Pancreas (tissue), 10 donors: ENCODE results near the gene CCDC184. TPM values are rescaled to one million over a fixed set of nuclear protein-coding genes. Genes with fewer than 3 reads are reported as not detected.
"Not testable (repeated sequence)": the region's sequence is repeated elsewhere in the genome, so short reads cannot be mapped to it uniquely, and the experiment has no call there.

Experiments used
- ATAC-seq, 4 donors: fragments of 200-7000 bp; cut with Tn5 transposase; one replicate each; pipeline versions ENCODE4 v1.8.0 to v1.9.1; 2020; ENCODE audit warnings: mild to moderate bottlenecking in 4 of 4, moderate library complexity in 4 of 4
- DNase-seq, 6 donors: peaks; one replicate each; pipeline ENCODE4 v3.0.0-alpha.2; 2020
- FAIRE-seq: peaks from 2 replicates; lab custom pipeline; 2012; peaks lifted over from hg19 to GRCh38; lab: Jason Lieb, UNC
- H3K27ac ChIP-seq, 4 donors: fragments of 200-600 bp; sonication (generic); 1 replicate in 3 of 4; 2 replicates in 1 of 4; pipeline versions ENCODE4 v1.5.0 to v1.8.0; 2020
- H3K27me3 ChIP-seq, 4 donors: fragments of 200-600 bp; one replicate each; pipeline ENCODE4 v1.8.0; 2021
- H3K36me3 ChIP-seq, 3 donors: fragments of 200-600 bp; sonication (generic) in 1 of 3; one replicate each; pipeline versions ENCODE4 v1.5.0 to v1.8.0; 2020 to 2021
- H3K4me1 ChIP-seq, 3 donors: fragments of 200-600 bp; one replicate each; pipeline ENCODE4 v1.8.0; 2021
- H3K4me3 ChIP-seq, 4 donors: fragments of 200-600 bp; sonication (generic) in 2 of 4; one replicate each; pipeline versions ENCODE4 v1.5.0 to v1.8.0; 2020 to 2021
- H3K9me3 ChIP-seq, 4 donors: fragments of 200-600 bp; one replicate each; pipeline ENCODE4 v1.8.0; 2021
- CTCF ChIP-seq, 4 donors: fragments of 200-600 bp; sonication (generic) in 3 of 4; IDR thresholded peaks; one replicate each; pipeline versions ENCODE4 v1.5.0 to v1.8.0; 2021; ENCODE audit warnings: antibody characterized with exemption in 4 of 4
- WGBS, 2 donors: extraction: QIAGEN DNeasy Blood & Tissue Kit; methylation state at CpG; one replicate each; pipeline ENCODE4 v1.1.7; 2013; 5-methylcytosine and 5-hydroxymethylcytosine counted together
- intact Hi-C, 3 donors: fragments of 100-400 bp; cut with DNase I; formaldehyde crosslinking; loops; one replicate each; pipeline versions ENCODE4 v1.11.1 to v1.14.2; 2022
- polyA plus RNA-seq, 2 donors: library from polyadenylated mRNA; stranded (reverse); fragments of 200-250 nt; gene quantifications; one replicate each; pipeline ENCODE4 v1.2.3, GENCODE V29; 2013
- total RNA-seq, 6 donors: library from RNA; stranded (reverse); fragmentation: NEBNext Ultra II Directional in 4 of 6; extraction: Animal tissue kit (Norgen Biotek cat#: 25700) in 4 of 6; gene quantifications; one replicate each; pipeline versions ENCODE4 v1.2.1 to v1.2.4, GENCODE V29; 2021 to 2023
- donor health status: healthy with polysubstance abuse.
- donor health status: DM: no; HTN: no; CAD: no; lungs with moderate emphysema.
- donor health status: DM: no; HTN: no; CAD: no.
- donor health status: control.
- donor health status: control.
- donor health status: Bipolar disorder and iron deficiency.
- donor health status: DM: yes; HTN: yes; CAD: no.
- donor health status: DM: no; HTN: no; CAD: no.
- donor health status: DM: no; HTN: no; CAD: no.
- donor health status: DM: yes; HTN: yes; CAD: no.

The CCDC184 gene
- total and polyA plus RNA-seq, 8 donors, result 0.16 to 3.1 (median 0.52) TPM

- intact Hi-C loops, result no loop called here
- 79 to 82% methylated on average over 3 of the region's 3 CpGs for WGBS, 2 donors
- no peak for ATAC-seq
- H3K9me3 ChIP-seq, result no peaks in the 10 kb centered on the region
- H3K4me3 ChIP-seq, result peak overlapping the region in 1 of 4 donors; percentile 58
- peak overlapping the region in 1 of 4 donors; percentile 96 for H3K27ac ChIP-seq
- peaks cover 0 to 9% (median 0%) of the 10 kb centered on the region in 3 donors for H3K4me1 ChIP-seq
- no peak for TF ChIP-seq CTCF (IDR thresholded peaks at IDR 0.05)
- H3K27me3 ChIP-seq, result no peaks in the 10 kb centered on the region
- DNase-seq, result no peak
- H3K36me3 ChIP-seq, result no peaks in the 10 kb centered on the region
- FAIRE-seq, result no peak
These were observed 16.4 kb downstream of the CCDC184 start for GRCh38 chr12:48199774-48200221.

GRCh38 chr12:48201091-48201490 is 17.6 kb downstream of the CCDC184 start:
- WGBS, 2 donors, result 93 to 95% methylated on average over 3 of the region's 3 CpGs
- no peak for TF ChIP-seq CTCF (IDR thresholded peaks at IDR 0.05)
- ATAC-seq (no peak), FAIRE-seq (no peak), DNase-seq (no peak)
- H3K4me1 ChIP-seq, result peaks cover 0 to 9% (median 0%) of the 10 kb centered on the region in 3 donors
- H3K27ac ChIP-seq, result no peak overlapping the region
- no peaks in the 10 kb centered on the region for H3K36me3 ChIP-seq
- intact Hi-C loops, result no loop called here
- H3K9me3 ChIP-seq, result peaks cover 0 to 10% (median 0%) of the 10 kb centered on the region in 4 donors
- H3K4me3 ChIP-seq, result no peak overlapping the region
- no peaks in the 10 kb centered on the region for H3K27me3 ChIP-seq

- intact Hi-C loops, result no loop called here
- 92 to 98% methylated on average over 3 of the region's 3 CpGs for WGBS, 2 donors
These were observed 18.1 kb downstream of the CCDC184 start for GRCh38 chr12:48201516-48201915.

GRCh38 chr12:48202766-48203165 is 19.3 kb downstream of the CCDC184 start:
- Histone ChIP-seq H3K9me3 (peaks cover 0 to 12% (median 0%) of the 10 kb centered on the region in 4 donors), H3K4me3 (no peak overlapping the region), H3K27ac (no peak overlapping the region), H3K27me3 (no peaks in the 10 kb centered on the region), H3K4me1 (peaks cover 0 to 4% (median 0%) of the 10 kb centered on the region in 3 donors), H3K36me3 (no peaks in the 10 kb centered on the region)
- WGBS, 2 donors, result 91 to 92% methylated on average over 8 of the region's 8 CpGs
- no peak for ATAC-seq
- intact Hi-C loops, result no loop called here
- TF ChIP-seq CTCF (IDR thresholded peaks at IDR 0.05), result no peak
- no peak for DNase-seq
- FAIRE-seq, result no peak

More at GRCh38 chr12:48201516-48201915, 18.1 kb downstream of the CCDC184 start:
- Histone ChIP-seq H3K36me3 (no peaks in the 10 kb centered on the region), H3K27me3 (no peaks in the 10 kb centered on the region), H3K27ac (no peak overlapping the region), H3K4me3 (no peak overlapping the region), H3K9me3 (peaks cover 0 to 12% (median 0%) of the 10 kb centered on the region in 4 donors), H3K4me1 (peaks cover 0 to 9% (median 0%) of the 10 kb centered on the region in 3 donors)
- FAIRE-seq (no peak), DNase-seq (no peak), ATAC-seq (no peak)
- TF ChIP-seq CTCF (IDR thresholded peaks at IDR 0.05), result no peak

GRCh38 chr12:48203192-48203591 is 19.7 kb downstream of the CCDC184 start, which contains the start of gene OR10AD1:
Gene OR10AD1, minus strand, starts transcription at chr12:48203292. Its CDS starts 0 bp downstream, at chr12:48203292.
- intact Hi-C loops, result no loop called here
- DNase-seq, result no peak
- no peak for TF ChIP-seq CTCF (IDR thresholded peaks at IDR 0.05)
- Histone ChIP-seq H3K9me3 (peaks cover 0 to 12% (median 0%) of the 10 kb centered on the region in 4 donors), H3K27ac (no peak within 1 kb of the TSS), H3K4me3 (no peak within 1 kb of the TSS), H3K4me1 (peaks cover 0 to 4% (median 0%) of the 10 kb centered on the region in 3 donors), H3K27me3 (no peaks in the 10 kb centered on the region), H3K36me3 (no peaks in the 10 kb centered on the region)
- ATAC-seq, result no peak
- FAIRE-seq, result no peak
- 82 to 84% methylated on average over 4 of the region's 4 CpGs for WGBS, 2 donors

GRCh38 chr12:48209495-48209894 is 26.1 kb downstream of the CCDC184 start:
- H3K27ac ChIP-seq, ATAC-seq, intact Hi-C loops, H3K27me3 ChIP-seq, H3K4me3 ChIP-seq, FAIRE-seq, H3K4me1 ChIP-seq, H3K36me3 ChIP-seq, DNase-seq: not testable (repeated sequence)
- peaks cover 0 to 12% (median 0%) of the 10 kb centered on the region in 4 donors for H3K9me3 ChIP-seq
- 78 to 98% methylated on average over 1 of the region's 2 CpGs for WGBS, 2 donors
